Measurements from ENCODE around the gene IFT27.

IFT27 gene

GRCh38 chr22:36772451-36772850, 3.5 kb downstream of the IFT27 start:
- Histone ChIP-seq H2AFZ (ENCODE audit: low read length, unreplicated experiment) (no peak overlapping the region), H3K79me2 (ENCODE audit: control insufficient read depth, insufficient read depth, low read length, unreplicated experiment) (no peaks in the 10 kb centered on the region), H3K27ac (ENCODE audit: low read depth, low read length) (no peak overlapping the region), H3K36me3 (ENCODE audit: insufficient read depth, low read length) (no peaks in the 10 kb centered on the region), H3K4me3 (ENCODE audit: low read depth, low read length) (no peak overlapping the region), H3K4me1 (ENCODE audit: control insufficient read depth, insufficient read depth, low read length, unreplicated experiment) (peaks cover 9% of the 10 kb centered on the region), H3K27me3 (ENCODE audit: insufficient read depth, low read length) (no peaks in the 10 kb centered on the region)

DNA sequence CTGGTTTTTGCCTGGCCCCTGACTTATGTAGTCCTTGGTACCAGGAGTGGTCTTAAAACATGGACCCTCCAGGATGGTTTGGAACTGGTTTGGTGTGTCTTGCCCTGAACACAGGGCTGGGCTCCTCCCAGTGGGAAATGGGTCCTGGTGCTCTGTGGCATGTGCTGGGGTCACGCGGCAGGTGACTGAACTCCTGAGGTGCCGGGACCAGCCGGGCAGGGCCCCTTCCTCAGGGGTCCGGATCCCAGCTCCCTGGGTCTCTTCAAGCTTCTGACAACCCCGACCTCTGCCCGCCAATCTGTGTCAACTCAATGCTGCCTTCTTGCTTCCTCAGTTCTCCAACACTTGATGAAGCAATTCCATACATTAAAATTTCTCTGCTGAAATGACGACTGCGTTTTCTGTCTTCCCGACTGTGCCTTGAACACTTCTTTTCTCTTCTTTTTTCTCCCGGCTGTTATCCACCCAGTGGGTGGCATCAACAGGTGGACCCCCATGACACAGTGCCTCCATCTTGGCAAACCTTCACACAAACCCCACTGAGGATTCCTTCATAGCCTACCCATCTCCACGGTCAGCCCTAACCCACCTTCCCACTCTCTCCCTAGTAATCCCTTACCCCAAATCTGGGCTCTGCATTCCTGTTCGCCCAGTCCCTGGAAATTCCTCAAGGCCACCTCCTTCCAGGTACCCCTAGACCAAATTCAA, 4.4 kb downstream of the IFT27 start:
- no peak overlapping the region for H3K27ac ChIP-seq (ENCODE audit: low read depth, low read length)
- H3K4me3 ChIP-seq (ENCODE audit: low read depth, low read length) = no peak overlapping the region
- no peak overlapping the region for H2AFZ ChIP-seq (ENCODE audit: low read length, unreplicated experiment)
- H3K4me1 ChIP-seq (ENCODE audit: control insufficient read depth, insufficient read depth, low read length, unreplicated experiment) = peaks cover 5% of the 10 kb centered on the region
- H3K36me3 ChIP-seq (ENCODE audit: insufficient read depth, low read length) = no peaks in the 10 kb centered on the region
- no peaks in the 10 kb centered on the region for H3K27me3 ChIP-seq (ENCODE audit: insufficient read depth, low read length)
- H3K79me2 ChIP-seq (ENCODE audit: control insufficient read depth, insufficient read depth, low read length, unreplicated experiment) = no peaks in the 10 kb centered on the region

GRCh38 chr22:36770513-36771231, 5.2 kb downstream of the IFT27 start:
- no peak overlapping the region for H2AFZ ChIP-seq (ENCODE audit: low read length, unreplicated experiment)
- no peak overlapping the region for H3K4me3 ChIP-seq (ENCODE audit: low read depth, low read length)
- no peaks in the 10 kb centered on the region for H3K36me3 ChIP-seq (ENCODE audit: insufficient read depth, low read length)
- no peak overlapping the region for H3K27ac ChIP-seq (ENCODE audit: low read depth, low read length)
- H3K27me3 ChIP-seq (ENCODE audit: insufficient read depth, low read length) = no peaks in the 10 kb centered on the region
- peaks cover 5% of the 10 kb centered on the region for H3K4me1 ChIP-seq (ENCODE audit: control insufficient read depth, insufficient read depth, low read length, unreplicated experiment)
- no peaks in the 10 kb centered on the region for H3K79me2 ChIP-seq (ENCODE audit: control insufficient read depth, insufficient read depth, low read length, unreplicated experiment)

GRCh38 chr22:36769541-36770512, 6.1 kb downstream of the IFT27 start:
- Histone ChIP-seq H2AFZ (ENCODE audit: low read length, unreplicated experiment) (no peak overlapping the region), H3K4me1 (ENCODE audit: control insufficient read depth, insufficient read depth, low read length, unreplicated experiment) (no peaks in the 10 kb centered on the region), H3K27ac (ENCODE audit: low read depth, low read length) (no peak overlapping the region), H3K27me3 (ENCODE audit: insufficient read depth, low read length) (no peaks in the 10 kb centered on the region), H3K79me2 (ENCODE audit: control insufficient read depth, insufficient read depth, low read length, unreplicated experiment) (no peaks in the 10 kb centered on the region), H3K4me3 (ENCODE audit: low read depth, low read length) (no peak overlapping the region), H3K36me3 (ENCODE audit: insufficient read depth, low read length) (no peaks in the 10 kb centered on the region)

DNA sequence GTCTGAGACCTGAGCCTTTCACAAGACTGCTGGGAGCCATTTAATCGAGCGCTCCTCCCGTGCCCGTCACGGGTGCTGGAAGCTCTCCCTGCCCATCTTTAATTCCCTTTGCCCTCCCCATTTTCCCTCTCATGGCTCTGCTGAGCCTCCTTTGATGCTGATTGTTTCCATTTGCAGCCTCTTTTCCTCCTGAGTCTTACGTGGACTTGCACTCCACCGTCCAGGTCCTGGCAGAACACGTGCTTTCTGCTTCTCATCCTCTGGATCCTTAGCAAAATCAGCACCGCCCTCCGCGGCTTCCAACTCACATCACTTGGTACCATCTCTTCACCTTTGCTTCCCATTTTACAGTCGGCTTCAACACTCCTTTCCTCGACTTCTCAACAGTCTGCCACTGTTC, 7.3 kb downstream of the IFT27 start:
- Histone ChIP-seq H3K4me1 (ENCODE audit: control insufficient read depth, insufficient read depth, low read length, unreplicated experiment) (no peaks in the 10 kb centered on the region), H2AFZ (ENCODE audit: low read length, unreplicated experiment) (no peak overlapping the region), H3K27me3 (ENCODE audit: insufficient read depth, low read length) (no peaks in the 10 kb centered on the region)

DNA sequence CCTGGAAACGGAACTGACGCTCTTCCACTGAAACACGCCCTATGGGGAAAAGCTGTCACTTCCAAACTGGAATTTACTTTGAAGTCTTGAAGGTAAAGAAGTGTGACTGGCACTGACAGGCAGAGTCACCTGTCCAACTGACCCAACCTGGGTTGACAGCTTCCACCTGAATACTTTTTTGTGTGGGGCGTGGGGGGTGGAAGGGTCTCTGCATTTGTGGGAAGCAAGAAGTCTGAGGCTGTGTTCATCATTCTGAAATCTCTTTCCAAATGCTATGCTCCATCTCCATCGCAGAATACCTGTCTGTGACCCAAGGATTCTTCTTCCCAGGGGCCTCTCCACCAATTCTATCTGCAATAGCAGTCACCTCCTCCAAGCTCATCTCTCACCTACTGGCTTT, 7.8 kb downstream of the IFT27 start:
- Histone ChIP-seq H3K79me2 (ENCODE audit: control insufficient read depth, insufficient read depth, low read length, unreplicated experiment) (no peaks in the 10 kb centered on the region), H3K27me3 (ENCODE audit: insufficient read depth, low read length) (no peaks in the 10 kb centered on the region), H2AFZ (ENCODE audit: low read length, unreplicated experiment) (no peak overlapping the region), H3K4me3 (ENCODE audit: low read depth, low read length) (no peak overlapping the region), H3K4me1 (ENCODE audit: control insufficient read depth, insufficient read depth, low read length, unreplicated experiment) (no peaks in the 10 kb centered on the region), H3K27ac (ENCODE audit: low read depth, low read length) (no peak overlapping the region), H3K36me3 (ENCODE audit: insufficient read depth, low read length) (no peaks in the 10 kb centered on the region)

More for the DNA sequence above, 7.3 kb downstream of the IFT27 start:
- H3K36me3 ChIP-seq (ENCODE audit: insufficient read depth, low read length) = no peaks in the 10 kb centered on the region
- no peak overlapping the region for H3K4me3 ChIP-seq (ENCODE audit: low read depth, low read length)
- no peak overlapping the region for H3K27ac ChIP-seq (ENCODE audit: low read depth, low read length)
- no peaks in the 10 kb centered on the region for H3K79me2 ChIP-seq (ENCODE audit: control insufficient read depth, insufficient read depth, low read length, unreplicated experiment)

- H3K36me3 ChIP-seq (ENCODE audit: insufficient read depth, low read length) = no peaks in the 10 kb centered on the region
- H3K79me2 ChIP-seq (ENCODE audit: control insufficient read depth, insufficient read depth, low read length, unreplicated experiment) = no peaks in the 10 kb centered on the region
- H3K27me3 ChIP-seq (ENCODE audit: insufficient read depth, low read length) = no peaks in the 10 kb centered on the region
- H2AFZ ChIP-seq (ENCODE audit: low read length, unreplicated experiment) = no peak overlapping the region
- no peak overlapping the region for H3K27ac ChIP-seq (ENCODE audit: low read depth, low read length)
- no peak overlapping the region for H3K4me3 ChIP-seq (ENCODE audit: low read depth, low read length)
- H3K4me1 ChIP-seq (ENCODE audit: control insufficient read depth, insufficient read depth, low read length, unreplicated experiment) = no peaks in the 10 kb centered on the region
Observed at GRCh38 chr22:36767035-36767775, 8.7 kb downstream of the IFT27 start.

- no peak overlapping the region for H2AFZ ChIP-seq (ENCODE audit: low read length, unreplicated experiment)
- H3K36me3 ChIP-seq (ENCODE audit: insufficient read depth, low read length) = no peaks in the 10 kb centered on the region
- no peaks in the 10 kb centered on the region for H3K27me3 ChIP-seq (ENCODE audit: insufficient read depth, low read length)
- no peaks in the 10 kb centered on the region for H3K4me1 ChIP-seq (ENCODE audit: control insufficient read depth, insufficient read depth, low read length, unreplicated experiment)
- H3K4me3 ChIP-seq (ENCODE audit: low read depth, low read length) = no peak overlapping the region
- no peaks in the 10 kb centered on the region for H3K79me2 ChIP-seq (ENCODE audit: control insufficient read depth, insufficient read depth, low read length, unreplicated experiment)
- no peak overlapping the region for H3K27ac ChIP-seq (ENCODE audit: low read depth, low read length)
Observed at GRCh38 chr22:36765943-36766450, 9.9 kb downstream of the IFT27 start.

DNA sequence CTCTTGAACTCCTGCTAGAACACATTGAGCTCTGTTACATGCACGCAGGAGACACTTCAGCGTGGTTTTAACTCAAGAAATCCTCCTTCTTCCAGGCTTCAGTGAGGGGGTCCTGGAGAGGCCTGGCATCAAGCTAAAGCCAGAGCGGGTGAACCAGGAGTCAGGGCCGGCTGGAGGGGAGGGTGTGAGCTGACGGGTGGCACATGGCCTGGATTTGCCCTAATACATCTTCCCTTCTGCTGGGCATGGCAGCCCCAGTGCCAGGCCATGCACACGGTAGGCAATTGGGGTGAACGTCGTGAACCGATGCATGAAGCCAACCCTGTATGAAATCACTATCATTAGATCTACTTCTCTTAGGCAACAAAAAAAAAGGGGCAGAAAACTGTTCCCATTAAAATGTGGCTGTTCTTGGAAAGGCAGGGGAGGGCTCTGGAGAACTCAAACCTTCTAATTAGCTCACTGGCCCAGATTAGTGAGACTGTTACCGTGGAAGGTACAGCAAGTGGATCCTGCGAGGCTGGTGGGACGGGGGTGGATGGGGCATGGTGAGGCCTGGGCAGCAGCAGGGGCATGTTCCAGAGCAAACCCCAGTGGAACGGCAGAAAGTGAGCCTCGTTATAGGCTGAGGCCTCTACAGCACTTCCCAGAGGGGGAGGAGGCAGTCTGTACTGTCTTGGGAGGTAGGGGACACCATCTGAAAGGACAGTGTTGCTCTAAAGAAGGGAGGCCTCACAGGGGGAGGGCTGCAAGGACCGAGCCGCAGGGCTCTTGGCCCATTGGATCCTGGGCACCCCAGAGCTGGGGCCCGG, 10.6 kb downstream of the IFT27 start:
- no peaks in the 10 kb centered on the region for H3K4me1 ChIP-seq (ENCODE audit: control insufficient read depth, insufficient read depth, low read length, unreplicated experiment)
- H3K79me2 ChIP-seq (ENCODE audit: control insufficient read depth, insufficient read depth, low read length, unreplicated experiment) = no peaks in the 10 kb centered on the region
- no peaks in the 10 kb centered on the region for H3K27me3 ChIP-seq (ENCODE audit: insufficient read depth, low read length)
- no peak overlapping the region for H2AFZ ChIP-seq (ENCODE audit: low read length, unreplicated experiment)
- H3K4me3 ChIP-seq (ENCODE audit: low read depth, low read length) = no peak overlapping the region
- H3K27ac ChIP-seq (ENCODE audit: low read depth, low read length) = no peak overlapping the region
- H3K36me3 ChIP-seq (ENCODE audit: insufficient read depth, low read length) = no peaks in the 10 kb centered on the region
